Ammon's horn (tissue), 1 donor: ENCODE results near the gene NEU3.

Experiments used
- DNase-seq: peaks from one replicate; pipeline ENCODE4 v3.0.0-alpha.2; 2016; ENCODE audit warnings: low spot score

Gene NEU3

GRCh38 chr11:75063741-75064314 is 75.1 kb downstream of the NEU3 start:
- no peak for DNase-seq

GRCh38 chr11:75066061-75066460 is 77.3 kb downstream of the NEU3 start:
- DNase-seq = no peak
